Neural crest cell (in vitro differentiated cells): Measurements from ENCODE around the gene ACBD6. TPM values are rescaled to one million over a fixed set of nuclear protein-coding genes. Genes with fewer than 3 reads are reported as not detected.

Experiments used
- DNase-seq: peaks from one replicate; pipeline ENCODE4 v3.0.0; 2021; ENCODE audit warnings: low read depth, mixed read lengths, low spot score
- H3K27ac Mint-ChIP-seq: one replicate; pipeline ENCODE4 v1.8.0; 2021; ENCODE audit warnings: mild to moderate bottlenecking, mixed read lengths; ENCODE audit not compliant: unreplicated experiment
- H3K27me3 Mint-ChIP-seq: 2 replicates; pipeline ENCODE4 v1.8.0; 2021; ENCODE audit warnings: low read depth, mild to moderate bottlenecking, mixed read lengths
- H3K36me3 Mint-ChIP-seq: 2 replicates; pipeline ENCODE4 v1.8.0; 2021; ENCODE audit warnings: low read depth, mild to moderate bottlenecking, mixed read lengths
- H3K4me1 Mint-ChIP-seq: 2 replicates; pipeline ENCODE4 v1.8.0; 2021; ENCODE audit warnings: mixed read lengths
- H3K4me3 Mint-ChIP-seq: one replicate; pipeline ENCODE4 v1.8.0; 2021; ENCODE audit warnings: mild to moderate bottlenecking, mixed read lengths
- H3K9me3 Mint-ChIP-seq: 2 replicates; pipeline ENCODE4 v1.8.0; 2021; ENCODE audit warnings: mixed read lengths
- CTCF ChIP-seq: fragments of 200-600 bp; sonication (generic); conservative IDR thresholded peaks from 2 replicates; pipeline ENCODE4 v1.5.0; 2021; ENCODE audit warnings: antibody characterized with exemption, mild to moderate bottlenecking
- total RNA-seq: library from RNA; stranded (reverse); gene quantifications from 2 replicates; pipeline ENCODE4 v1.2.1, GENCODE V29; 2021

Gene ACBD6
- total RNA-seq, 1 donor from 2014 or later: 59.1 TPM

DNA sequence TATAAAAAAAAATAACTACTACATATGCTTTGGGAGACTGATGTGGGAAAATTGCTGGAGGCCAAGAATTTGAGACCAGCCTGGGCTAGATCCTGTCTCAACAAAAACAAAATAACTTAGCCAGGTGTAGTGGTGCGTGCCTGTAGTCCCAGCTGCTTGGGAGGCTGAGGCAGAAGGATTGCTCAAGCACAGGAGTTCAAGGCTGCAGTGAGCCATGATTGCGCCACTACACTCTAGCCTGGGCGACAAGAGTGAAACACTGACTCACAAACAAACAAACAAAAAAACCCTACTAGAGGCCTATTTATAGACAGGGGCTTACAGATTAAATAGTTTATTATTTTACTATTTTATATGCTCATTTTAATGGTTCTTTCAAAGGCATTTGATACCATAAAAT is 192.3 kb downstream of the ACBD6 start:
- TF ChIP-seq CTCF: no peak
- Mint-ChIP-seq H3K9me3 (peaks cover 9% of the 10 kb centered on the region), H3K27me3 (no peaks in the 10 kb centered on the region), H3K36me3 (peaks cover 10% of the 10 kb centered on the region), H3K4me3 (no peak overlapping the region), H3K4me1 (no peaks in the 10 kb centered on the region), H3K27ac (no peak overlapping the region)
- DNase-seq: no peak

DNA sequence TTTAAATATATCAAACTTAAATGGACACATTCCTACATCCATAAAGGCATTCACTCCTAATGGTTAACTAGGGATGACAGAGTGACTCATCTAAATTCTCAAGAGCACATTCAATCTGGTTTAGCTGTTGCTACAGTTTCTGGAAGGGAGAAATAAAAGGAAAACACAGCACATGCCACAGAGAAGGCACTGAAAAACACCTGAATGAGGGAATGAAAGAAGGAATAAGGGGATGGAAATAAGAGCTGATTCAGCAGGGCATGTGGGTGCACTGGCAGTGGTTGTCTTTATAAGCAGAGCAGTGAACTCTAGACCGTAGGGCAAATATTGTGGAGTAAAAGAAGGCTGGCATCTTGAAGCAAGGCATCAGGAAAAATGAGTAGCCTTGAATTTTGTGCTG is 193.0 kb downstream of the ACBD6 start:
- Mint-ChIP-seq H3K36me3 (peaks cover 10% of the 10 kb centered on the region), H3K4me3 (no peak overlapping the region), H3K9me3 (peaks cover 9% of the 10 kb centered on the region), H3K27ac (peak overlapping the region; percentile 39), H3K27me3 (no peaks in the 10 kb centered on the region), H3K4me1 (no peaks in the 10 kb centered on the region)
- DNase-seq: no peak
- no peak for TF ChIP-seq CTCF

- Mint-ChIP-seq H3K9me3 (peaks cover under 1% of the 10 kb centered on the region), H3K4me3 (no peak overlapping the region), H3K36me3 (peaks cover 8% of the 10 kb centered on the region), H3K27ac (no peak overlapping the region), H3K4me1 (no peaks in the 10 kb centered on the region), H3K27me3 (no peaks in the 10 kb centered on the region)
- no peak for TF ChIP-seq CTCF
- no peak for DNase-seq
Measured at GRCh38 chr1:180301135-180301742, 201.1 kb downstream of the ACBD6 start.

GRCh38 chr1:180299479-180300221 is 202.7 kb downstream of the ACBD6 start:
- no peak for TF ChIP-seq CTCF
- Mint-ChIP-seq H3K4me3 (no peak overlapping the region), H3K27ac (no peak overlapping the region), H3K4me1 (no peaks in the 10 kb centered on the region), H3K36me3 (peaks cover 10% of the 10 kb centered on the region), H3K27me3 (no peaks in the 10 kb centered on the region), H3K9me3 (no peaks in the 10 kb centered on the region)
- DNase-seq: no peak

DNA sequence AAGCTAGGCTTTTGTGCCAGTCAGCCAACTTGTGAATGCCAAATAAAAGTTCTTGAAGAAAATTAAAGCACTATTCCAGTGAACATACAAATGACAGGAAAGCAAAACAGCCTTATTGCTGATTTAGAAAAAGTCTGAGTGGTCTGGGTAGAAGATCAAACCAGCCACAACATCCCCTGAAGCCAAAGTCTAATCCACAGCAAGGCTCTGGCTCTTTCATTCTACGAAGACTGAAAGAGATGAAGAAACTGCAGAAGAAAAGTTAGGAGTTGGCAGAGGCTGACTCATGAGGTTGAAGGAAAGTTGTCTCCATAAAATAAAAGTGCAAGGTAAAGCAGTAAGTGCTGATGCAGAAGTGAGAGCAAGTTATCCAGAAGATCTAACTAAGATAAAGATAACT is 206.4 kb downstream of the ACBD6 start:
- H3K4me1 Mint-ChIP-seq: no peaks in the 10 kb centered on the region
- TF ChIP-seq CTCF: no peak
- peaks cover 5% of the 10 kb centered on the region for H3K9me3 Mint-ChIP-seq
- peaks cover 14% of the 10 kb centered on the region for H3K36me3 Mint-ChIP-seq
- no peak overlapping the region for H3K4me3 Mint-ChIP-seq
- H3K27ac Mint-ChIP-seq: no peak overlapping the region
- no peak for DNase-seq
- no peaks in the 10 kb centered on the region for H3K27me3 Mint-ChIP-seq
